ENCODE data around the gene ZP4.

Gene ZP4

GRCh38 chr1:237901299-237901934 lies 10.7 kb upstream of the ZP4 start:
- H3K9ac ChIP-seq (ENCODE audit: low read length) = no peak overlapping the region
- H2BK15ac ChIP-seq (ENCODE audit: low read depth, poor library complexity, severe bottlenecking) = no peak overlapping the region
- H2BK12ac ChIP-seq (ENCODE audit: low read length in 2 of 2) = no peak overlapping the region
- no peaks in the 10 kb centered on the region for H3K27me3 ChIP-seq (ENCODE audit: control insufficient read depth in 1 of 2, insufficient read depth in 1 of 2, low read length in 2 of 2)
- H3K18ac ChIP-seq (ENCODE audit: low read depth in 1 of 2, low read length in 2 of 2) = no peak overlapping the region
- H3K14ac ChIP-seq (ENCODE audit: low read length in 2 of 2) = no peak overlapping the region
- H3K4me1 ChIP-seq (ENCODE audit: control insufficient read depth, insufficient read depth, low read depth, low read length) = no peaks in the 10 kb centered on the region
- H3K27ac ChIP-seq (ENCODE audit: low read length, poor library complexity, severe bottlenecking) = no peak overlapping the region
- H4K91ac ChIP-seq (ENCODE audit: low read length) = no peak overlapping the region
- H3K79me1 ChIP-seq (replicated peaks; ENCODE audit: low read length, poor library complexity, severe bottlenecking) = no peaks in the 10 kb centered on the region
- H3K4me3 ChIP-seq (ENCODE audit: insufficient read depth in 1 of 2, low read depth in 1 of 2, low read length in 2 of 2) = no peak overlapping the region
- H3K4ac ChIP-seq (ENCODE audit: low read depth in 1 of 2, low read length in 2 of 2) = no peak overlapping the region
- no peak overlapping the region for H2AK5ac ChIP-seq (ENCODE audit: low read length, severe bottlenecking)
- H3K9me3 ChIP-seq (ENCODE audit: control insufficient read depth, low read length) = no peaks in the 10 kb centered on the region
- no peak overlapping the region for H2BK120ac ChIP-seq (ENCODE audit: low read depth, low read length)
- H3K4me2 ChIP-seq (ENCODE audit: low read length, poor library complexity, severe bottlenecking) = no peak overlapping the region
- H2BK5ac ChIP-seq (ENCODE audit: low read depth, low read length, poor library complexity, severe bottlenecking) = no peak overlapping the region
- DNase-seq = no peak
- H4K8ac ChIP-seq (ENCODE audit: low read length) = no peak overlapping the region
- WGBS = 82% methylated on average over 5 of the region's 5 CpGs
- no peak overlapping the region for H3K23ac ChIP-seq (ENCODE audit: low read length in 2 of 2)
- H2AFZ ChIP-seq (ENCODE audit: low read depth, low read length) = no peak overlapping the region
- H3K36me3 ChIP-seq (ENCODE audit: control insufficient read depth in 1 of 2, insufficient read depth in 2 of 2, low read depth in 1 of 2, low read length in 2 of 2) = no peaks in the 10 kb centered on the region

GRCh38 chr1:237895630-237896029 lies 4.9 kb upstream of the ZP4 start:
- no peak overlapping the region for H3K4me3 ChIP-seq (ENCODE audit: insufficient read depth in 1 of 2, low read depth in 1 of 2, low read length in 2 of 2)
- H4K91ac ChIP-seq (ENCODE audit: low read length) = no peak overlapping the region
- no peaks in the 10 kb centered on the region for H3K4me1 ChIP-seq (ENCODE audit: control insufficient read depth, insufficient read depth, low read depth, low read length)
- no peak overlapping the region for H3K27ac ChIP-seq (ENCODE audit: low read length, poor library complexity, severe bottlenecking)
- H3K9me3 ChIP-seq (ENCODE audit: control insufficient read depth, low read length) = no peaks in the 10 kb centered on the region
- H3K9ac ChIP-seq (ENCODE audit: low read length) = no peak overlapping the region
- H3K18ac ChIP-seq (ENCODE audit: low read depth in 1 of 2, low read length in 2 of 2) = no peak overlapping the region
- no peak overlapping the region for H4K8ac ChIP-seq (ENCODE audit: low read length)
- no peaks in the 10 kb centered on the region for H3K79me1 ChIP-seq (replicated peaks; ENCODE audit: low read length, poor library complexity, severe bottlenecking)
- no peaks in the 10 kb centered on the region for H3K36me3 ChIP-seq (ENCODE audit: control insufficient read depth in 1 of 2, insufficient read depth in 2 of 2, low read depth in 1 of 2, low read length in 2 of 2)
- no peak overlapping the region for H2BK5ac ChIP-seq (ENCODE audit: low read depth, low read length, poor library complexity, severe bottlenecking)
- no peak overlapping the region for H3K23ac ChIP-seq (ENCODE audit: low read length in 2 of 2)
- H3K27me3 ChIP-seq (ENCODE audit: control insufficient read depth in 1 of 2, insufficient read depth in 1 of 2, low read length in 2 of 2) = no peaks in the 10 kb centered on the region
- H2BK15ac ChIP-seq (ENCODE audit: low read depth, poor library complexity, severe bottlenecking) = no peak overlapping the region
- no peak overlapping the region for H3K4me2 ChIP-seq (ENCODE audit: low read length, poor library complexity, severe bottlenecking)
- H2AK5ac ChIP-seq (ENCODE audit: low read length, severe bottlenecking) = no peak overlapping the region
- no peak overlapping the region for H2BK12ac ChIP-seq (ENCODE audit: low read length in 2 of 2)
- H3K4ac ChIP-seq (ENCODE audit: low read depth in 1 of 2, low read length in 2 of 2) = no peak overlapping the region
- no peak overlapping the region for H2AFZ ChIP-seq (ENCODE audit: low read depth, low read length)
- no peak overlapping the region for H2BK120ac ChIP-seq (ENCODE audit: low read depth, low read length)
- H3K14ac ChIP-seq (ENCODE audit: low read length in 2 of 2) = no peak overlapping the region
- DNase-seq = no peak

GRCh38 chr1:237894131-237894530 lies 3.4 kb upstream of the ZP4 start:
- peaks cover 0 to 3% of the 10 kb centered on the region in 2 experiments for H3K36me3 ChIP-seq (ENCODE audit: control insufficient read depth in 1 of 2, insufficient read depth in 2 of 2, low read depth in 1 of 2, low read length in 2 of 2)
- WGBS = 90% methylated on average over 3 of the region's 3 CpGs

DNA sequence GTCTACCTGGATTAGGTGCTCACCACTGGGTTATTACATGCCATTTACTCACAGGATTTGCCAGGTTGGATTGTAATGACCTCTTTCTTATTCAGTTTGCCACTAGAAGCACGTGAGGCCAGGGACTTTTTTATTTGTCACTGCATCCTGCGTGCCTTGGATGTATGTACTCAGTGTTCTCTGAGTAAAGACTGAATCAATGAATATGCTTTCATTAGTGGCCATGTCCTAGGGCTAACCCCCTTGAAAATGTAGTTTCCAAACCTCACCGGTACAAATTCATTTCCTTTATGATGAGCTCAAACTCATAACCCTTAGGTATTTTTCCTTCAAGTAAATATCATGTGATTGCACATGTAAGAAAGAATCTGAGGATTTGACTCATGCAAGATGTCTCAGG lies 1.3 kb upstream of the ZP4 start:
- Histone ChIP-seq H2AK5ac (ENCODE audit: low read length, severe bottlenecking) (no peak overlapping the region), H4K91ac (ENCODE audit: low read length) (no peak overlapping the region)

More at GRCh38 chr1:237894131-237894530, 3.4 kb upstream of the ZP4 start:
- Histone ChIP-seq H2AK5ac (ENCODE audit: low read length, severe bottlenecking) (no peak overlapping the region), H3K4me2 (ENCODE audit: low read length, poor library complexity, severe bottlenecking) (no peak overlapping the region), H3K9me3 (ENCODE audit: control insufficient read depth, low read length) (no peaks in the 10 kb centered on the region), H3K9ac (ENCODE audit: low read length) (no peak overlapping the region), H2BK12ac (ENCODE audit: low read length in 2 of 2) (no peak overlapping the region), H3K79me1 (replicated peaks; ENCODE audit: low read length, poor library complexity, severe bottlenecking) (no peaks in the 10 kb centered on the region), H3K14ac (ENCODE audit: low read length in 2 of 2) (no peak overlapping the region), H3K4me1 (ENCODE audit: control insufficient read depth, insufficient read depth, low read depth, low read length) (no peaks in the 10 kb centered on the region), H3K27me3 (ENCODE audit: control insufficient read depth in 1 of 2, insufficient read depth in 1 of 2, low read length in 2 of 2) (no peaks in the 10 kb centered on the region), H2BK5ac (ENCODE audit: low read depth, low read length, poor library complexity, severe bottlenecking) (no peak overlapping the region), H2AFZ (ENCODE audit: low read depth, low read length) (no peak overlapping the region), H3K27ac (ENCODE audit: low read length, poor library complexity, severe bottlenecking) (no peak overlapping the region), H3K18ac (ENCODE audit: low read depth in 1 of 2, low read length in 2 of 2) (no peak overlapping the region), H3K4ac (ENCODE audit: low read depth in 1 of 2, low read length in 2 of 2) (no peak overlapping the region), H4K91ac (ENCODE audit: low read length) (no peak overlapping the region), H4K8ac (ENCODE audit: low read length) (no peak overlapping the region), H3K4me3 (ENCODE audit: insufficient read depth in 1 of 2, low read depth in 1 of 2, low read length in 2 of 2) (no peak overlapping the region), H3K23ac (ENCODE audit: low read length in 2 of 2) (no peak overlapping the region), H2BK15ac (ENCODE audit: low read depth, poor library complexity, severe bottlenecking) (no peak overlapping the region), H2BK120ac (ENCODE audit: low read depth, low read length) (no peak overlapping the region)
- no peak for DNase-seq

More for the DNA sequence above, 1.3 kb upstream of the ZP4 start:
- Histone ChIP-seq H4K8ac (ENCODE audit: low read length) (no peak overlapping the region), H3K27me3 (ENCODE audit: control insufficient read depth in 1 of 2, insufficient read depth in 1 of 2, low read length in 2 of 2) (no peaks in the 10 kb centered on the region), H3K79me1 (replicated peaks; ENCODE audit: low read length, poor library complexity, severe bottlenecking) (no peaks in the 10 kb centered on the region), H2BK12ac (ENCODE audit: low read length in 2 of 2) (no peak overlapping the region), H3K27ac (ENCODE audit: low read length, poor library complexity, severe bottlenecking) (no peak overlapping the region), H2AFZ (ENCODE audit: low read depth, low read length) (no peak overlapping the region), H3K4me3 (ENCODE audit: insufficient read depth in 1 of 2, low read depth in 1 of 2, low read length in 2 of 2) (no peak overlapping the region), H2BK15ac (ENCODE audit: low read depth, poor library complexity, severe bottlenecking) (no peak overlapping the region), H3K4me2 (ENCODE audit: low read length, poor library complexity, severe bottlenecking) (no peak overlapping the region), H3K4me1 (ENCODE audit: control insufficient read depth, insufficient read depth, low read depth, low read length) (no peaks in the 10 kb centered on the region), H3K4ac (ENCODE audit: low read depth in 1 of 2, low read length in 2 of 2) (no peak overlapping the region), H2BK120ac (ENCODE audit: low read depth, low read length) (no peak overlapping the region), H3K23ac (ENCODE audit: low read length in 2 of 2) (no peak overlapping the region), H3K9ac (ENCODE audit: low read length) (no peak overlapping the region), H3K36me3 (ENCODE audit: control insufficient read depth in 1 of 2, insufficient read depth in 2 of 2, low read depth in 1 of 2, low read length in 2 of 2) (peaks cover 0 to 3% of the 10 kb centered on the region in 2 experiments), H2BK5ac (ENCODE audit: low read depth, low read length, poor library complexity, severe bottlenecking) (no peak overlapping the region), H3K18ac (ENCODE audit: low read depth in 1 of 2, low read length in 2 of 2) (no peak overlapping the region), H3K9me3 (ENCODE audit: control insufficient read depth, low read length) (no peaks in the 10 kb centered on the region), H3K14ac (ENCODE audit: low read length in 2 of 2) (no peak overlapping the region)
- WGBS = 71% methylated on average over 1 of the region's 3 CpGs
- DNase-seq = no peak

Measured in mesenchymal stem cell (in vitro differentiated cells and primary cell).